K562 (cell line): ENCODE measurements around the gene CXCL6. TPM values are rescaled to one million over a fixed set of nuclear protein-coding genes. Genes with fewer than 3 reads are reported as not detected.

Source experiments
- ADNP ChIP-seq: fragments of 200-800 bp; sonication (Bioruptor generic); IDR thresholded peaks from 2 replicates; pipeline ENCODE4 v1.6.1; 2016; ENCODE audit warnings: missing genetic modification characterization, missing compliant biosample characterization
- DLX4 ChIP-seq: fragments of 250-450 bp; sonication (Bioruptor Pico); IDR thresholded peaks from 2 replicates; pipeline ENCODE4 v1.6.1; 2021; ENCODE audit warnings: mild to moderate bottlenecking
- E2F6 ChIP-seq, 2 experiments: IDR thresholded peaks; 2 replicates each; pipeline ENCODE4 v1.6.1; 2011; ENCODE audit warnings: borderline replicate concordance in 1 of 2, control low read depth in 1 of 2, low read depth in 1 of 2, low read length in 1 of 2, mild to moderate bottlenecking in 1 of 2, mixed read lengths in 1 of 2, moderate library complexity in 1 of 2; ENCODE audit not compliant: insufficient read depth in 1 of 2, insufficient read length in 1 of 2, poor library complexity in 1 of 2, severe bottlenecking in 1 of 2; ENCODE audit errors: extremely low read depth in 1 of 2
- ELF2 ChIP-seq: fragments of 250-450 bp; sonication (Bioruptor Pico); IDR thresholded peaks from 2 replicates; pipeline ENCODE4 v1.5.0; 2021; ENCODE audit warnings: mild to moderate bottlenecking
- ERF ChIP-seq: fragments of 450-650 bp; formaldehyde crosslinking; IDR thresholded peaks from 2 replicates; pipeline ENCODE4 v1.4.0; 2020; ENCODE audit warnings: mild to moderate bottlenecking, mixed read lengths
- HDAC6 ChIP-seq: IDR thresholded peaks from 2 replicates; pipeline ENCODE4 v1.6.1; 2012; ENCODE audit warnings: low read depth, mild to moderate bottlenecking, control low read depth, inconsistent platforms, low read length, moderate library complexity
- IRF9 ChIP-seq: fragments of 450-650 bp; IDR thresholded peaks from 2 replicates; pipeline ENCODE4 v1.6.1; 2016; ENCODE audit warnings: missing biosample characterization, missing genetic modification characterization
- MYBL2 ChIP-seq, 2 experiments: fragments of 450-650 bp in 1 of 2; sonication (generic) in 1 of 2; formaldehyde crosslinking in 1 of 2; IDR thresholded peaks; 2 replicates each; pipeline versions ENCODE4 v1.6.1 to v1.8.1; 2017 to 2022; ENCODE audit warnings: borderline replicate concordance in 1 of 2, inconsistent platforms in 1 of 2, low read depth in 1 of 2, mild to moderate bottlenecking in 1 of 2, missing genetic modification reagents in 1 of 2, moderate library complexity in 1 of 2
- PATZ1 ChIP-seq: fragments of 250-450 bp; sonication (Bioruptor Pico); IDR thresholded peaks from 2 replicates; pipeline ENCODE4 v1.5.0; 2020; ENCODE audit warnings: mild to moderate bottlenecking, borderline replicate concordance
- PRMT5 ChIP-seq: sonication (generic); formaldehyde crosslinking; IDR thresholded peaks from 2 replicates; pipeline ENCODE4 v1.5.0; 2020; ENCODE audit warnings: missing genetic modification reagents
- SP1 ChIP-seq: sonication (generic); formaldehyde crosslinking; IDR thresholded peaks from 2 replicates; pipeline ENCODE4 v1.8.1; 2022; ENCODE audit warnings: mild to moderate bottlenecking, missing genetic modification reagents
- SRSF1 ChIP-seq: fragments of 200-400 bp; formaldehyde crosslinking; IDR thresholded peaks from 2 replicates; pipeline ENCODE4 v1.6.1; 2017; ENCODE audit warnings: mild to moderate bottlenecking, low read depth, low read length, moderate library complexity
- TEAD2 ChIP-seq: fragments of 450-650 bp; IDR thresholded peaks from 2 replicates; pipeline ENCODE4 v1.6.1; 2016; ENCODE audit warnings: missing genetic modification characterization, control low read depth, missing compliant biosample characterization
- ZBTB2 ChIP-seq: fragments of 450-650 bp; IDR thresholded peaks from 2 replicates; pipeline ENCODE4 v1.6.1; 2016; ENCODE audit warnings: antibody characterized with exemption
- ZNF609 ChIP-seq: sonication (generic); formaldehyde crosslinking; IDR thresholded peaks from 2 replicates; pipeline ENCODE4 v1.8.1; 2023; ENCODE audit warnings: missing genetic modification reagents, mild to moderate bottlenecking, borderline replicate concordance
- polyA plus RNA-seq, 8 experiments: library from polyadenylated mRNA; depleted of rRNA in 4 of 8; stranded (reverse) in 5 of 8; unstranded in 3 of 8; fragments of >200 nt; fragmentation: Nextera tagmentation in 2 of 8; fragmentation: Illumina TruSeq in 1 of 8; extraction: Ambion mirVana in 2 of 8; extraction: Trizol in 1 of 8; gene quantifications; 2 replicates each; pipeline versions ENCODE4 v1.2.1 to v1.2.3, GENCODE V29; 2011 to 2014; ENCODE audit warnings: inconsistent platforms in 1 of 8, missing spikeins in 1 of 8
- total RNA-seq, 7 experiments: library from RNA; depleted of rRNA in 6 of 7; stranded (reverse); fragments of >200 nt in 6 of 7; fragmentation: Illumina TruSeq in 2 of 7; extraction: Trizol in 2 of 7; gene quantifications; 2 replicates each; pipeline versions ENCODE4 v1.2.1 to v1.2.3, GENCODE V29; 2011 to 2021; ENCODE audit warnings: low replicate concordance in 1 of 7

Gene CXCL6
- total and polyA plus RNA-seq, 9 of the 15 experiments (the other 6 are each of a cell fraction or from before 2014, with no cell fraction given), result not detected

- no peak for TF ChIP-seq PATZ1 (CRISPR knock-in tag)
- TF ChIP-seq IRF9 (tag), result no peak
- TF ChIP-seq ERF (CRISPR knock-in tag), result no peak
- no peak for TF ChIP-seq SRSF1
- TF ChIP-seq MYBL2 (IDR thresholded peaks at IDR 0.05; ENCODE audit: low read depth), result no peak; the same call in 1 of the 2 replicates
- TF ChIP-seq MYBL2 (CRISPR knock-in tag; IDR thresholded peaks at IDR 0.05; ENCODE audit: borderline replicate concordance), result no peak
- TF ChIP-seq SP1 (CRISPR knock-in tag), result no peak
- TF ChIP-seq PRMT5 (CRISPR knock-in tag), result no peak
- peak; percentile 32; the same call in 1 of the 2 replicates for TF ChIP-seq ADNP (tag)
- TF ChIP-seq ZBTB2, result 0 out of 2 replicates have a peak, but pooled peaks have one; percentile 36
- no peak for TF ChIP-seq DLX4 (CRISPR knock-in tag)
- TF ChIP-seq ZNF609, result no peak
- TF ChIP-seq ELF2, result no peak
- TF ChIP-seq E2F6 (IDR thresholded peaks at IDR 0.05; ENCODE audit: borderline replicate concordance in 1 of 2, extremely low read depth in 1 of 2, insufficient read depth in 1 of 2, insufficient read length in 1 of 2, low read depth in 1 of 2, low read length in 1 of 2, poor library complexity in 1 of 2, severe bottlenecking in 1 of 2), result no peak
- no peak for TF ChIP-seq HDAC6
- no peak for TF ChIP-seq TEAD2 (tag)
Measured at GRCh38 chr4:73832651-73833237, 3.7 kb upstream of the CXCL6 start (continued).
